Measurements from ENCODE around the gene ELFN2.

DNA sequence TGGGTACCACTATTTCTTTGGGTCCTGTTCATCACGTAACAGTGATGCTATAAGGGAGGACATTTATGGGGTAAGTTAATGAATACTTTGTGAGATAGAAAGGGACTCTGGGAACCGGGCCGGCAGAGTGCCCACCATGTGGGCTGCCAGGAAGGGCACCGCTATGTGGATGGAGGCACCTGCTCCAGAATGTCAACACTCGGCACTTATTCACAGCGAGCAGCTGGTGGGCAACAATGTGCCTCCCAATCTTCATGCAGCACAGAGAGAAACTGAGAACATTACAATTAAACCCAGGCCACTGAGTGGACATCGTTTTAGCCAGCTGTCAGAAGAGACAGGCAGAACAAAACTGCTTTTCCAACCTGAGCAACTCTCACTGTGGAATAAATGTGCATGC, 15.8 kb upstream of the ELFN2 start:
- TF ChIP-seq, protein P1, sequence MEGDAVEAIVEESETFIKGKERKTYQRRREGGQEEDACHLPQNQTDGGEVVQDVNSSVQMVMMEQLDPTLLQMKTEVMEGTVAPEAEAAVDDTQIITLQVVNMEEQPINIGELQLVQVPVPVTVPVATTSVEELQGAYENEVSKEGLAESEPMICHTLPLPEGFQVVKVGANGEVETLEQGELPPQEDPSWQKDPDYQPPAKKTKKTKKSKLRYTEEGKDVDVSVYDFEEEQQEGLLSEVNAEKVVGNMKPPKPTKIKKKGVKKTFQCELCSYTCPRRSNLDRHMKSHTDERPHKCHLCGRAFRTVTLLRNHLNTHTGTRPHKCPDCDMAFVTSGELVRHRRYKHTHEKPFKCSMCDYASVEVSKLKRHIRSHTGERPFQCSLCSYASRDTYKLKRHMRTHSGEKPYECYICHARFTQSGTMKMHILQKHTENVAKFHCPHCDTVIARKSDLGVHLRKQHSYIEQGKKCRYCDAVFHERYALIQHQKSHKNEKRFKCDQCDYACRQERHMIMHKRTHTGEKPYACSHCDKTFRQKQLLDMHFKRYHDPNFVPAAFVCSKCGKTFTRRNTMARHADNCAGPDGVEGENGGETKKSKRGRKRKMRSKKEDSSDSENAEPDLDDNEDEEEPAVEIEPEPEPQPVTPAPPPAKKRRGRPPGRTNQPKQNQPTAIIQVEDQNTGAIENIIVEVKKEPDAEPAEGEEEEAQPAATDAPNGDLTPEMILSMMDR (IDR thresholded peaks at IDR 0.05) = no peak
- TF ChIP-seq POLR2A (IDR thresholded peaks at IDR 0.05) = no peak
- TF ChIP-seq POLR2AphosphoS5 (IDR thresholded peaks at IDR 0.05) = no peak

Data from prostate gland (tissue), 2 donors.